Vagina (tissue), 2 donors: Measurements from ENCODE around the gene FBP1.

ENCODE experiments used
- CTCF ChIP-seq, 3 experiments: fragments of 450-650 bp in 2 of 3; fragments of 200-600 bp in 1 of 3; sonication (generic) in 1 of 3; IDR thresholded peaks; one replicate each; pipeline ENCODE4 v1.5.1; 2017 to 2019; ENCODE audit warnings: antibody characterized with exemption in 3 of 3, mild to moderate bottlenecking in 2 of 3, moderate library complexity in 2 of 3
- POLR2A ChIP-seq, 2 donors: fragments of 450-650 bp; IDR thresholded peaks; one replicate each; pipeline ENCODE4 v1.6.1; 2017; ENCODE audit warnings: antibody characterized with exemption in 2 of 2, mild to moderate bottlenecking in 2 of 2, moderate library complexity in 2 of 2
- POLR2AphosphoS5 ChIP-seq, 2 donors: sonication (generic); formaldehyde crosslinking; IDR thresholded peaks; one replicate each; pipeline ENCODE4 v1.9.0; 2017; ENCODE audit warnings: antibody characterized with exemption in 2 of 2, mild to moderate bottlenecking in 2 of 2, low read depth in 1 of 2; ENCODE audit not compliant: insufficient read depth in 1 of 2

DNA sequence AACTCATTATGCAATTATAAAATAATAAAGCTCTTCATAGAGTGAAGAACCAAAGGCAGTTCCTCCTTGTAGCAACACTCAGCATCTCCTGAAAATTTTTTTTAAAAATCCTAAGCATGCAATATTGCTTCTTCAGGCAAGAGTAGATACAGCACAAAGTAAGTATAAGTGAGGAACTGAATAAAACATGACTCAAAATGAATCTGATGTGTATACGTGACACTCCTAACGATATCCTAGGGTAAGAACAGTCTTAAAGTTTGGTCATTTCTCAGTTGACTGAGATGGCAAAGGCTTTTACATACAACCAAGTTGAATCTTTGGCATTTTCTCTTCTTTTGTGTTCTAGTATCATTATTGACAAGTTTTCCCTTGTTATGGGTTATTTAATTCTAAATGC lies 46.0 kb upstream of the FBP1 start:
- TF ChIP-seq POLR2AphosphoS5 (IDR thresholded peaks at IDR 0.05; ENCODE audit: insufficient read depth in 1 of 2, low read depth in 1 of 2) (no peak), CTCF (IDR thresholded peaks at IDR 0.05) (no peak), POLR2A (IDR thresholded peaks at IDR 0.05) (no peak)
